ENCODE results near the gene UST. TPM values are rescaled to one million over a fixed set of nuclear protein-coding genes. Genes with fewer than 3 reads are reported as not detected.

Gene UST
- total and polyA plus RNA-seq, 2 of the 8 experiments (the other 6 are each of a cell fraction or from before 2014, with no cell fraction given) = 13.5 to 34.5 TPM

GRCh38 chr6:149045404-149045803 is 298.6 kb downstream of the UST start:
- 96% methylated on average over 2 of the region's 2 CpGs; no CpG with 5 or more reads in 1 of the 2 experiments for WGBS, 2 experiments (ENCODE audit: extremely low coverage in 1 of 2, insufficient coverage in 1 of 2, insufficient read length in 1 of 2, insufficient replicate concordance in 2 of 2, low coverage in 1 of 2, low lambda C conversion rate in 2 of 2, missing lambda C conversion rate in 1 of 2)
- H2BK5ac ChIP-seq (ENCODE audit: low read depth, low read length) = no peak overlapping the region
- H2AK5ac ChIP-seq (ENCODE audit: low read depth, low read length) = no peak overlapping the region
- H3K4me1 ChIP-seq (replicated peaks in 1 of 4; ENCODE audit: control insufficient read depth in 3 of 4, insufficient read depth in 4 of 4, low read length in 3 of 4) = peaks cover 0 to 12% (median 7%) of the 10 kb centered on the region in 4 experiments; a peak in 6 of 7 replicates
- no peak overlapping the region for H3K18ac ChIP-seq (ENCODE audit: extremely low read depth, low read length)
- H4K20me1 ChIP-seq (replicated peaks in 1 of 2; ENCODE audit: control insufficient read depth in 1 of 2, insufficient read depth in 2 of 2, low read length in 2 of 2) = no peaks in the 10 kb centered on the region
- FAIRE-seq (no peak), DNase-seq (ENCODE audit: low read depth in 1 of 2, low spot score in 2 of 2) (no peak)
- H2BK12ac ChIP-seq (ENCODE audit: low read depth, low read length) = no peak overlapping the region
- H3K23ac ChIP-seq (ENCODE audit: insufficient read length) = no peak overlapping the region
- no peak overlapping the region for H3K14ac ChIP-seq (ENCODE audit: insufficient read length)
- TF ChIP-seq GTF2F1 (IDR thresholded peaks at IDR 0.05; ENCODE audit: borderline replicate concordance, low read depth, low read length) = no peak
- TF ChIP-seq ASH2L (IDR thresholded peaks at IDR 0.05; ENCODE audit: low read length) = no peak
- no peak for TF ChIP-seq CHD2 (IDR thresholded peaks at IDR 0.05; ENCODE audit: low read length)
- no peak for TF ChIP-seq JUN (IDR thresholded peaks at IDR 0.05; ENCODE audit: low read depth, low read length)
- TF ChIP-seq RXRA (IDR thresholded peaks at IDR 0.05; ENCODE audit: insufficient read depth, low read depth, low read length) = no peak
- TF ChIP-seq SP2 (IDR thresholded peaks at IDR 0.05; ENCODE audit: low read length) = no peak
- peak in 1 of 3 experiments; percentile 34; a peak in 1 of 4 replicates for TF ChIP-seq CTCF (IDR thresholded peaks at IDR 0.05; ENCODE audit: control extremely low read depth in 1 of 3, insufficient read depth in 1 of 3, low read depth in 1 of 3, low read length in 3 of 3)
- TF ChIP-seq SIX5 (IDR thresholded peaks at IDR 0.05; ENCODE audit: low read depth, low read length) = no peak
- H3K36me3 ChIP-seq (ENCODE audit: control insufficient read depth in 2 of 4, insufficient read depth in 4 of 4, low read length in 3 of 4) = peaks cover 0 to 4% (median under 1%) of the 10 kb centered on the region in 4 experiments; a peak in 1 of 8 replicates
- no peak overlapping the region for H4K91ac ChIP-seq (replicated peaks; ENCODE audit: insufficient read length, low read length)
- POLR2A ChIA-PET (ENCODE audit: partially characterized antibody) = interaction anchor here (0.9 to 1.2 kb wide), 3 partner anchors 11 to 506 kb away, joined by 3 to 4 read pairs (median 3); no protein-coding TSS in a partner anchor
- H2BK120ac ChIP-seq (replicated peaks; ENCODE audit: low read depth, low read length) = no peak overlapping the region
- H3K79me1 ChIP-seq (ENCODE audit: low read depth, low read length) = no peaks in the 10 kb centered on the region; the same call in 1 of the 2 replicates
- H3K23me2 ChIP-seq (ENCODE audit: low read depth, low read length) = no peaks in the 10 kb centered on the region
- no peak overlapping the region for H2AFZ ChIP-seq (ENCODE audit: low read length)
- no peak overlapping the region for H4K8ac ChIP-seq (ENCODE audit: extremely low read depth, insufficient read depth, low read length)
- no peak overlapping the region for H4K5ac ChIP-seq (ENCODE audit: insufficient read length, low read depth, low read length)
- H2BK20ac ChIP-seq (ENCODE audit: low read length) = no peak overlapping the region
- H3K27ac ChIP-seq (ENCODE audit: low read depth, low read length) = no peak overlapping the region
- no peak overlapping the region for H2BK15ac ChIP-seq (ENCODE audit: low read length)
- no peak overlapping the region for H3K56ac ChIP-seq (replicated peaks; ENCODE audit: insufficient read length, low read depth, low read length)
- no peak overlapping the region for H3K4ac ChIP-seq (replicated peaks; ENCODE audit: insufficient read length, low read depth, low read length)
- H3K27me3 ChIP-seq (replicated peaks in 1 of 4; ENCODE audit: control insufficient read depth in 3 of 4, extremely low read depth in 1 of 4, insufficient read depth in 3 of 4, low read length in 3 of 4) = no peaks in the 10 kb centered on the region
- no peak overlapping the region for H3K4me2 ChIP-seq (ENCODE audit: insufficient read depth in 1 of 2, low read depth in 2 of 2, low read length in 2 of 2)
- H3K9ac ChIP-seq (replicated peaks in 1 of 4; ENCODE audit: extremely low read depth in 1 of 4, low read depth in 3 of 4, low read length in 3 of 4) = no peak overlapping the region
- CTCF ChIA-PET (ENCODE audit: partially characterized antibody) = interaction anchor here (0.9 to 6.5 kb wide), 13 partner anchors 9 to 472 kb away, joined by 3 to 44 read pairs (median 5); no protein-coding TSS in a partner anchor
- no peaks in the 10 kb centered on the region for H3K9me3 ChIP-seq (ENCODE audit: insufficient read depth in 2 of 2, low read depth in 1 of 2, low read length in 1 of 2)
- H3K79me2 ChIP-seq (ENCODE audit: control insufficient read depth in 1 of 2, insufficient read depth in 2 of 2, low read length in 2 of 2) = no peaks in the 10 kb centered on the region
- H3K4me3 ChIP-seq (ENCODE audit: extremely low read depth in 1 of 4, insufficient read depth in 2 of 4, low read depth in 3 of 4, low read length in 4 of 4) = no peak overlapping the region

All from H1 (cell line).